GM10847 (cell line): ENCODE measurements around the gene PHB1.

Experiments
- POLR2A ChIP-seq: IDR thresholded peaks from 2 replicates; pipeline ENCODE4 v1.6.1; 2011; ENCODE audit not compliant: insufficient read length; ENCODE audit errors: extremely low read depth

PHB1 gene

GRCh38 chr17:49414622-49415350 lies at the start of gene PHB1:
Gene PHB1, minus strand, starts transcription at chr17:49414882. Its CDS starts 1,618 bp downstream, at chr17:49413264.
- TF ChIP-seq POLR2A: peak; percentile 51

- TF ChIP-seq POLR2A: no peak
Measured at GRCh38 chr17:49464049-49464448, 49.4 kb upstream of the PHB1 start.

GRCh38 chr17:49461580-49461979 lies 46.9 kb upstream of the PHB1 start:
- no peak for TF ChIP-seq POLR2A

- TF ChIP-seq POLR2A: no peak
Measured at GRCh38 chr17:49460401-49460800, 45.7 kb upstream of the PHB1 start.

GRCh38 chr17:49459401-49459984 lies 44.8 kb upstream of the PHB1 start:
- TF ChIP-seq POLR2A: no peak

- no peak for TF ChIP-seq POLR2A
Measured at GRCh38 chr17:49457564-49458535, 43.2 kb upstream of the PHB1 start.

GRCh38 chr17:49456183-49456965 lies 41.7 kb upstream of the PHB1 start:
- TF ChIP-seq POLR2A: no peak

- no peak for TF ChIP-seq POLR2A
Measured at GRCh38 chr17:49455272-49455861, 40.7 kb upstream of the PHB1 start.

GRCh38 chr17:49454050-49454449 lies 39.4 kb upstream of the PHB1 start:
- TF ChIP-seq POLR2A: no peak

- TF ChIP-seq POLR2A: no peak
Measured at GRCh38 chr17:49452661-49453060, 38.0 kb upstream of the PHB1 start.

GRCh38 chr17:49452201-49452600 lies 37.5 kb upstream of the PHB1 start:
- TF ChIP-seq POLR2A: no peak

- TF ChIP-seq POLR2A: no peak
Measured at GRCh38 chr17:49450735-49451134, 36.1 kb upstream of the PHB1 start.

GRCh38 chr17:49450181-49450580 lies 35.5 kb upstream of the PHB1 start:
- TF ChIP-seq POLR2A: no peak

GRCh38 chr17:49447628-49448302 lies 33.1 kb upstream of the PHB1 start:
- TF ChIP-seq POLR2A: no peak

- TF ChIP-seq POLR2A: no peak
Measured at GRCh38 chr17:49445591-49445990, 30.9 kb upstream of the PHB1 start.

GRCh38 chr17:49444384-49444783 lies 29.7 kb upstream of the PHB1 start:
- no peak for TF ChIP-seq POLR2A
